ENCODE measurements around the gene RGS7.

RGS7 gene

GRCh38 chr1:240928265-240928664 is 428.7 kb downstream of the RGS7 start:
- Histone ChIP-seq H3K4me3 (ENCODE audit: low read depth, low read length) (no peak overlapping the region), H3K4me1 (no peaks in the 10 kb centered on the region), H3K4me2 (ENCODE audit: low read length) (no peak overlapping the region), H3K79me2 (no peaks in the 10 kb centered on the region), H3K27me3 (ENCODE audit: control insufficient read depth, insufficient read depth, low read length) (no peaks in the 10 kb centered on the region), H3K27ac (no peak overlapping the region), H3K9me3 (ENCODE audit: control insufficient read depth, low read length) (no peaks in the 10 kb centered on the region), H2AFZ (no peak overlapping the region), H3K9ac (no peak overlapping the region), H3K36me3 (ENCODE audit: control insufficient read depth, insufficient read depth, low read length) (no peaks in the 10 kb centered on the region)
- TF ChIP-seq, protein P1, sequence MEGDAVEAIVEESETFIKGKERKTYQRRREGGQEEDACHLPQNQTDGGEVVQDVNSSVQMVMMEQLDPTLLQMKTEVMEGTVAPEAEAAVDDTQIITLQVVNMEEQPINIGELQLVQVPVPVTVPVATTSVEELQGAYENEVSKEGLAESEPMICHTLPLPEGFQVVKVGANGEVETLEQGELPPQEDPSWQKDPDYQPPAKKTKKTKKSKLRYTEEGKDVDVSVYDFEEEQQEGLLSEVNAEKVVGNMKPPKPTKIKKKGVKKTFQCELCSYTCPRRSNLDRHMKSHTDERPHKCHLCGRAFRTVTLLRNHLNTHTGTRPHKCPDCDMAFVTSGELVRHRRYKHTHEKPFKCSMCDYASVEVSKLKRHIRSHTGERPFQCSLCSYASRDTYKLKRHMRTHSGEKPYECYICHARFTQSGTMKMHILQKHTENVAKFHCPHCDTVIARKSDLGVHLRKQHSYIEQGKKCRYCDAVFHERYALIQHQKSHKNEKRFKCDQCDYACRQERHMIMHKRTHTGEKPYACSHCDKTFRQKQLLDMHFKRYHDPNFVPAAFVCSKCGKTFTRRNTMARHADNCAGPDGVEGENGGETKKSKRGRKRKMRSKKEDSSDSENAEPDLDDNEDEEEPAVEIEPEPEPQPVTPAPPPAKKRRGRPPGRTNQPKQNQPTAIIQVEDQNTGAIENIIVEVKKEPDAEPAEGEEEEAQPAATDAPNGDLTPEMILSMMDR (IDR thresholded peaks at IDR 0.05): no peak

DNA sequence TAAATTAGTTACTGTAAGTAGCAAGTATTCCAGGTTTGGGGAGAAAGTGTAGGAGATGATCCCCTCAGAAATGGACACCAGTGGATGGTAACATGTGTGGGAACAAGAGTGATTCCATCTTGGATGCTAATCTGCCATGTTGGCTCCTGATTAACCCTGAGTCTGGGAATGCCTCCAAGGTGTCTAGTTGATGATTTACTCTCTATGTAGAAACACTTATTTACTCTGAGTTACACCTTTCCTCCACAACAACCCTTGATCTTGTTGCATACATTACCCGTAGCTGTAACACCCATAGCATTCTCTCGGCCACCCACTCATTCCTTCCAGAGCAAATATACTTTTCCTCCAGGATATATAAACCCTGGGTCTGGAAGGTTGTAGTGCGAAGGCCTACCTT is 429.2 kb downstream of the RGS7 start:
- TF ChIP-seq, protein P1 (IDR thresholded peaks at IDR 0.05): no peak
- no peak overlapping the region for H3K27ac ChIP-seq

DNA sequence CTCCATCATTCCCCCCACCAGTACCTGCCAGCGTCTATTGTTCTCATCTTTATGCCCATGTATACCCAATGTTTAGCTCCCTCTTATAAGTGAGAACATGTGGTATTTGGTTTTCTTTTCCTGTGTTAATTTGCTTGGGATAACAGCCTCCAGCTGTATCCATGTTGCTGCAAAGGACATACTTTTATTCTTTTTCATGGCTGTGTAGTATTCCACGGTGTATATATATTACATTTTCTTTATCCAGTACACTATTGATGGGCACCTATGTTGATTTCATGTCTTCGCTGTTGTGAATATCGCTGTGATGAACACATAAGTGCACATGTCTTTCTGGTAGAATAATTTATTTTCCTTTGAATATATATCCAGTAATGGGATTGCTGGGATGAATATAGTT is 431.7 kb downstream of the RGS7 start:
- no peaks in the 10 kb centered on the region for H3K4me1 ChIP-seq
- no peak overlapping the region for H3K27ac ChIP-seq
- H2AFZ ChIP-seq: no peak overlapping the region
- no peak overlapping the region for H3K4me3 ChIP-seq (ENCODE audit: low read depth, low read length)
- H3K27me3 ChIP-seq (ENCODE audit: control insufficient read depth, insufficient read depth, low read length): no peaks in the 10 kb centered on the region
- TF ChIP-seq, protein P1 (IDR thresholded peaks at IDR 0.05): no peak
- no peaks in the 10 kb centered on the region for H3K79me2 ChIP-seq
- no peaks in the 10 kb centered on the region for H3K36me3 ChIP-seq (ENCODE audit: control insufficient read depth, insufficient read depth, low read length)
- no peak overlapping the region for H3K4me2 ChIP-seq (ENCODE audit: low read length)
- H3K9ac ChIP-seq: no peak overlapping the region
- peaks cover 3% of the 10 kb centered on the region for H3K9me3 ChIP-seq (ENCODE audit: control insufficient read depth, low read length)

More for the DNA sequence above, 429.2 kb downstream of the RGS7 start:
- Histone ChIP-seq H3K9me3 (ENCODE audit: control insufficient read depth, low read length) (no peaks in the 10 kb centered on the region), H2AFZ (no peak overlapping the region), H3K4me1 (no peaks in the 10 kb centered on the region), H3K27me3 (ENCODE audit: control insufficient read depth, insufficient read depth, low read length) (no peaks in the 10 kb centered on the region), H3K36me3 (ENCODE audit: control insufficient read depth, insufficient read depth, low read length) (no peaks in the 10 kb centered on the region), H3K9ac (no peak overlapping the region), H3K79me2 (no peaks in the 10 kb centered on the region), H3K4me3 (ENCODE audit: low read depth, low read length) (no peak overlapping the region), H3K4me2 (ENCODE audit: low read length) (no peak overlapping the region)

GRCh38 chr1:240917976-240918375 is 439.0 kb downstream of the RGS7 start:
- H3K4me3 ChIP-seq (ENCODE audit: low read depth, low read length): no peak overlapping the region
- H3K9ac ChIP-seq: no peak overlapping the region
- H3K27me3 ChIP-seq (ENCODE audit: control insufficient read depth, insufficient read depth, low read length): no peaks in the 10 kb centered on the region
- no peaks in the 10 kb centered on the region for H3K79me2 ChIP-seq
- no peak overlapping the region for H2AFZ ChIP-seq
- no peaks in the 10 kb centered on the region for H3K36me3 ChIP-seq (ENCODE audit: control insufficient read depth, insufficient read depth, low read length)
- no peaks in the 10 kb centered on the region for H3K4me1 ChIP-seq
- H3K9me3 ChIP-seq (ENCODE audit: control insufficient read depth, low read length): peaks cover 3% of the 10 kb centered on the region
- H3K4me2 ChIP-seq (ENCODE audit: low read length): no peak overlapping the region
- H3K27ac ChIP-seq: no peak overlapping the region
- TF ChIP-seq, protein P1 (IDR thresholded peaks at IDR 0.05): no peak

DNA sequence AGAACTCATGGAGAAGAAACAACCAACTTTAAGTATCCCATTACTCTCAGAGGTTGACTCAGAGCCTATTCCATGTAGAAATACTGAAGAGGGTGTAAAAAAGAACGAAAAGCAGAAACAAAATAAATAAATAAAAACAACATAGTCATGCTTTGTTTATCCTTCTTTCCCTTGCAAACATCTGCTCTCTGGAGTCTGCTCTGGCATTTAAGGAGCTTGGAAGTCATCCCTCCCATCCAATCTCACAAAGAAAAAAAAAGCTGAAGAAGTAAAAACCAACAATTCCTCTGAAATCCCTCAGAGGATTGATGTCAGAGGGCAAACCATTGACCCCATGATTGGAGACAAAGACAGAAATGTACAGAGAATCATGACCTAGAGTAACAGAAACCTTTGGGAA is 442.5 kb downstream of the RGS7 start:
- Histone ChIP-seq H3K4me3 (ENCODE audit: low read depth, low read length) (no peak overlapping the region), H3K9ac (no peak overlapping the region), H3K79me2 (no peaks in the 10 kb centered on the region), H3K4me2 (ENCODE audit: low read length) (no peak overlapping the region), H3K36me3 (ENCODE audit: control insufficient read depth, insufficient read depth, low read length) (no peaks in the 10 kb centered on the region), H3K4me1 (no peaks in the 10 kb centered on the region), H3K27ac (no peak overlapping the region), H3K27me3 (ENCODE audit: control insufficient read depth, insufficient read depth, low read length) (no peaks in the 10 kb centered on the region), H2AFZ (no peak overlapping the region), H3K9me3 (ENCODE audit: control insufficient read depth, low read length) (no peaks in the 10 kb centered on the region)
- TF ChIP-seq, protein P1 (IDR thresholded peaks at IDR 0.05): no peak

All from parathyroid adenoma (tissue), 2 donors.